RKO (cell line): ENCODE measurements around the gene CHST13.
A peak's percentile ranks its signal among the peaks of the same experiment; 100 is the strongest.
"Not testable (repeated sequence)": the region's sequence is repeated elsewhere in the genome, so short reads cannot be mapped to it uniquely, and the experiment has no call there.

Source experiments
- DNase-seq: peaks from one replicate; pipeline ENCODE4 v3.0.0-alpha.2; 2016; ENCODE audit warnings: low spot score

CHST13 gene

GRCh38 chr3:126525853-126526667, 2.1 kb downstream of the CHST13 start:
- DNase-seq: no peak

- DNase-seq: no peak
These were observed 2.7 kb downstream of the CHST13 start for GRCh38 chr3:126526668-126527005.

- no peak for DNase-seq
These were observed 3.1 kb downstream of the CHST13 start for GRCh38 chr3:126527006-126527405.

- DNase-seq: no peak
These were observed 3.7 kb downstream of the CHST13 start for GRCh38 chr3:126527455-126528211.

GRCh38 chr3:126528419-126528799, 4.5 kb downstream of the CHST13 start:
- no peak for DNase-seq

- no peak for DNase-seq
These were observed 5.0 kb downstream of the CHST13 start for GRCh38 chr3:126528800-126529541.

- DNase-seq: no peak
These were observed 5.7 kb downstream of the CHST13 start for GRCh38 chr3:126529585-126530170.

GRCh38 chr3:126530171-126531050, 6.5 kb downstream of the CHST13 start:
- DNase-seq: no peak

- no peak for DNase-seq
These were observed 7.0 kb downstream of the CHST13 start for GRCh38 chr3:126531051-126531330.

- DNase-seq: no peak
These were observed 9.6 kb downstream of the CHST13 start for GRCh38 chr3:126533506-126533905.

GRCh38 chr3:126534716-126535115, 10.8 kb downstream of the CHST13 start:
- not testable (repeated sequence) for DNase-seq

- no peak for DNase-seq
These were observed 11.7 kb downstream of the CHST13 start for GRCh38 chr3:126535636-126536035.

- DNase-seq: no peak
These were observed 12.2 kb downstream of the CHST13 start for GRCh38 chr3:126536126-126536525.

- no peak for DNase-seq
These were observed 13.3 kb downstream of the CHST13 start for GRCh38 chr3:126537116-126537729.

- DNase-seq: no peak
These were observed 13.9 kb downstream of the CHST13 start for GRCh38 chr3:126537730-126538281.

GRCh38 chr3:126538316-126538715, 14.4 kb downstream of the CHST13 start:
- DNase-seq: no peak

- DNase-seq: no peak
These were observed 15.0 kb downstream of the CHST13 start for GRCh38 chr3:126538966-126539365.

GRCh38 chr3:126539558-126540250, 15.7 kb downstream of the CHST13 start:
- DNase-seq: no peak

- DNase-seq: peak; percentile 93
These were observed 16.4 kb downstream of the CHST13 start for GRCh38 chr3:126540342-126540849.
